ENCODE data around the gene CASP9. TPM values are rescaled to one million over a fixed set of nuclear protein-coding genes. Genes with fewer than 3 reads are reported as not detected.
"Not testable (repeated sequence)": the region's sequence is repeated elsewhere in the genome, so short reads cannot be mapped to it uniquely, and the experiment has no call there.

CASP9 gene
- total RNA-seq, 1 experiment from 2014 or later: 5.5 TPM

- DNase-seq (ENCODE audit: low read depth): not testable (repeated sequence)
Observed at GRCh38 chr1:15469821-15470448, 54.1 kb downstream of the CASP9 start.

GRCh38 chr1:15469361-15469760 is 54.7 kb downstream of the CASP9 start:
- DNase-seq (ENCODE audit: low read depth): no peak

GRCh38 chr1:15468145-15468544 is 55.9 kb downstream of the CASP9 start:
- no peak for DNase-seq (ENCODE audit: low read depth)

GRCh38 chr1:15466955-15467625 is 56.9 kb downstream of the CASP9 start:
- not testable (repeated sequence) for DNase-seq (ENCODE audit: low read depth)

GRCh38 chr1:15465674-15466073 is 58.3 kb downstream of the CASP9 start:
- DNase-seq (ENCODE audit: low read depth): no peak

GRCh38 chr1:15463926-15464322 is 60.1 kb downstream of the CASP9 start:
- DNase-seq (ENCODE audit: low read depth): not testable (repeated sequence)

GRCh38 chr1:15463064-15463800 is 60.8 kb downstream of the CASP9 start:
- not testable (repeated sequence) for DNase-seq (ENCODE audit: low read depth)

GRCh38 chr1:15460708-15461095 is 63.3 kb downstream of the CASP9 start:
- DNase-seq (ENCODE audit: low read depth): peak; percentile 16

GRCh38 chr1:15459771-15460707 is 64.0 kb downstream of the CASP9 start:
- DNase-seq (ENCODE audit: low read depth): peak; percentile 71

- not testable (repeated sequence) for DNase-seq (ENCODE audit: low read depth)
Observed at GRCh38 chr1:15458388-15458787, 65.6 kb downstream of the CASP9 start.

GRCh38 chr1:15457585-15457984 is 66.4 kb downstream of the CASP9 start:
- DNase-seq (ENCODE audit: low read depth): no peak

- no peak for DNase-seq (ENCODE audit: low read depth)
Observed at GRCh38 chr1:15456313-15456954, 67.6 kb downstream of the CASP9 start, which contains the start of gene CELA2A. CELA2A (plus strand) TSS chr1:15456732; CDS start chr1:15456754, 22 bp downstream.

GRCh38 chr1:15455522-15455921 is 68.5 kb downstream of the CASP9 start:
- no peak for DNase-seq (ENCODE audit: low read depth)

GRCh38 chr1:15454256-15454655 is 69.8 kb downstream of the CASP9 start:
- peak; percentile 44 for DNase-seq (ENCODE audit: low read depth)

GRCh38 chr1:15453734-15454133 is 70.3 kb downstream of the CASP9 start:
- DNase-seq (ENCODE audit: low read depth): no peak

GRCh38 chr1:15452866-15453571 is 71.0 kb downstream of the CASP9 start:
- no peak for DNase-seq (ENCODE audit: low read depth)

- peak; percentile 20 for DNase-seq (ENCODE audit: low read depth)
Observed at GRCh38 chr1:15452216-15452615, 71.8 kb downstream of the CASP9 start.

GRCh38 chr1:15451014-15451722 is 72.8 kb downstream of the CASP9 start:
- no peak for DNase-seq (ENCODE audit: low read depth)

- no peak for DNase-seq (ENCODE audit: low read depth)
Observed at GRCh38 chr1:15449567-15449966, 74.4 kb downstream of the CASP9 start.
